GM12874 (cell line): Measurements from ENCODE around the gene TEX26.

Experiments
- CTCF ChIP-seq: IDR thresholded peaks from 2 replicates; pipeline ENCODE4 v1.5.1; 2011; ENCODE audit warnings: low read depth, mild to moderate bottlenecking, control low read depth, low read length, moderate library complexity; ENCODE audit not compliant: insufficient read depth

TEX26 gene

GRCh38 chr13:30936971-30937370 lies 4.5 kb downstream of the TEX26 start:
- no peak for TF ChIP-seq CTCF

- no peak for TF ChIP-seq CTCF
Measured at GRCh38 chr13:30943881-30944280, 11.4 kb downstream of the TEX26 start.

- TF ChIP-seq CTCF: no peak
Measured at GRCh38 chr13:30957258-30957943, 24.9 kb downstream of the TEX26 start.

- no peak for TF ChIP-seq CTCF
Measured at GRCh38 chr13:30959678-30960077, 27.2 kb downstream of the TEX26 start.

- TF ChIP-seq CTCF: no peak
Measured at GRCh38 chr13:30963791-30964190, 31.3 kb downstream of the TEX26 start.

- TF ChIP-seq CTCF: no peak
Measured at GRCh38 chr13:30965380-30965779, 32.9 kb downstream of the TEX26 start.

GRCh38 chr13:30966101-30966500 lies 33.6 kb downstream of the TEX26 start:
- no peak for TF ChIP-seq CTCF
